ENCODE measurements around the gene DDX24. TPM values are rescaled to one million over a fixed set of nuclear protein-coding genes. Genes with fewer than 3 reads are reported as not detected.

The DDX24 gene
- total and polyA plus RNA-seq, 2 of the 8 experiments (the other 6 are each of a cell fraction or from before 2014, with no cell fraction given): 89.0 to 201 TPM

- peaks cover 0 to 2% of the 10 kb centered on the region in 2 experiments for H4K20me1 ChIP-seq (replicated peaks in 1 of 2; ENCODE audit: control insufficient read depth in 1 of 2, insufficient read depth in 2 of 2, low read length in 2 of 2)
- no peak overlapping the region for H3K4me3 ChIP-seq (ENCODE audit: extremely low read depth in 1 of 4, insufficient read depth in 2 of 4, low read depth in 3 of 4, low read length in 4 of 4)
- H3K79me2 ChIP-seq (ENCODE audit: control insufficient read depth in 1 of 2, insufficient read depth in 2 of 2, low read length in 2 of 2): no peaks in the 10 kb centered on the region
- H2BK12ac ChIP-seq (ENCODE audit: low read depth, low read length): peak overlapping the region; percentile 43; the same call in 1 of the 2 replicates
- CTCF ChIA-PET (ENCODE audit: partially characterized antibody): interaction anchor here (0.6 to 20.5 kb wide), 24 partner anchors 8 to 345 kb away, joined by 3 to 484 read pairs (median 6); partner anchors contain the start of gene OTUB2
- H3K18ac ChIP-seq (ENCODE audit: extremely low read depth, low read length): no peak overlapping the region
- POLR2A ChIA-PET (ENCODE audit: partially characterized antibody): no interaction called here
- DNase-seq (ENCODE audit: low read depth in 1 of 2, low spot score in 2 of 2) (no peak), FAIRE-seq (no peak)
- no peaks in the 10 kb centered on the region for H3K79me1 ChIP-seq (ENCODE audit: low read depth, low read length)
- peaks cover 0 to 3% (median 0%) of the 10 kb centered on the region in 4 experiments; a peak in 1 of 7 replicates for H3K4me1 ChIP-seq (replicated peaks in 1 of 4; ENCODE audit: control insufficient read depth in 3 of 4, insufficient read depth in 4 of 4, low read length in 3 of 4)
- H3K27ac ChIP-seq (ENCODE audit: low read depth, low read length): no peak overlapping the region
- peaks cover 3% of the 10 kb centered on the region; the same call in 1 of the 2 replicates for H3K23me2 ChIP-seq (ENCODE audit: low read depth, low read length)
- no peak overlapping the region for H4K91ac ChIP-seq (replicated peaks; ENCODE audit: insufficient read length, low read length)
- H3K9ac ChIP-seq (replicated peaks in 1 of 4; ENCODE audit: extremely low read depth in 1 of 4, low read depth in 3 of 4, low read length in 3 of 4): no peak overlapping the region
- 0 out of 7 replicates have a peak, but pooled peaks cover 0 to 2% (median 0%) of the 10 kb centered on the region in 4 experiments for H3K27me3 ChIP-seq (replicated peaks in 1 of 4; ENCODE audit: control insufficient read depth in 3 of 4, extremely low read depth in 1 of 4, insufficient read depth in 3 of 4, low read length in 3 of 4)
- TF ChIP-seq TBP (IDR thresholded peaks at IDR 0.05; ENCODE audit: low read depth, low read length) (no peak), HDAC2 (IDR thresholded peaks at IDR 0.05; ENCODE audit: borderline replicate concordance in 1 of 2, low read depth in 2 of 2, low read length in 2 of 2) (no peak), SP2 (IDR thresholded peaks at IDR 0.05; ENCODE audit: low read length) (no peak), USF2 (IDR thresholded peaks at IDR 0.05; ENCODE audit: low read length) (no peak)
- no peak overlapping the region for H4K5ac ChIP-seq (ENCODE audit: insufficient read length, low read depth, low read length)
- no peak overlapping the region for H3K4me2 ChIP-seq (ENCODE audit: insufficient read depth in 1 of 2, low read depth in 2 of 2, low read length in 2 of 2)
- no peak overlapping the region for H2BK15ac ChIP-seq (ENCODE audit: low read length)
- H4K8ac ChIP-seq (ENCODE audit: extremely low read depth, insufficient read depth, low read length): no peak overlapping the region
- H3K9me3 ChIP-seq (ENCODE audit: insufficient read depth in 2 of 2, low read depth in 1 of 2, low read length in 1 of 2): no peaks in the 10 kb centered on the region
- no peak overlapping the region for H3K4ac ChIP-seq (replicated peaks; ENCODE audit: insufficient read length, low read depth, low read length)
- H2BK120ac ChIP-seq (replicated peaks; ENCODE audit: low read depth, low read length): no peak overlapping the region
- H2BK5ac ChIP-seq (ENCODE audit: low read depth, low read length): no peak overlapping the region
- no peaks in the 10 kb centered on the region for H3K36me3 ChIP-seq (ENCODE audit: control insufficient read depth in 2 of 4, insufficient read depth in 4 of 4, low read length in 3 of 4)
- H2AFZ ChIP-seq (ENCODE audit: low read length): no peak overlapping the region
- H3K14ac ChIP-seq (ENCODE audit: insufficient read length): no peak overlapping the region
- H2AK5ac ChIP-seq (ENCODE audit: low read depth, low read length): no peak overlapping the region
- no peak overlapping the region for H3K23ac ChIP-seq (ENCODE audit: insufficient read length)
- 88% methylated on average over 8 of the region's 8 CpGs; no CpG with 5 or more reads in 1 of the 2 experiments for WGBS, 2 experiments (ENCODE audit: extremely low coverage in 1 of 2, insufficient coverage in 1 of 2, insufficient read length in 1 of 2, insufficient replicate concordance in 2 of 2, low coverage in 1 of 2, low lambda C conversion rate in 2 of 2, missing lambda C conversion rate in 1 of 2)
- H3K56ac ChIP-seq (replicated peaks; ENCODE audit: insufficient read length, low read depth, low read length): no peak overlapping the region
- H2BK20ac ChIP-seq (ENCODE audit: low read length): no peak overlapping the region
Measured at GRCh38 chr14:94004015-94004414, 77.0 kb downstream of the DDX24 start.
